ENCODE results near the gene TNRC18.

DNA sequence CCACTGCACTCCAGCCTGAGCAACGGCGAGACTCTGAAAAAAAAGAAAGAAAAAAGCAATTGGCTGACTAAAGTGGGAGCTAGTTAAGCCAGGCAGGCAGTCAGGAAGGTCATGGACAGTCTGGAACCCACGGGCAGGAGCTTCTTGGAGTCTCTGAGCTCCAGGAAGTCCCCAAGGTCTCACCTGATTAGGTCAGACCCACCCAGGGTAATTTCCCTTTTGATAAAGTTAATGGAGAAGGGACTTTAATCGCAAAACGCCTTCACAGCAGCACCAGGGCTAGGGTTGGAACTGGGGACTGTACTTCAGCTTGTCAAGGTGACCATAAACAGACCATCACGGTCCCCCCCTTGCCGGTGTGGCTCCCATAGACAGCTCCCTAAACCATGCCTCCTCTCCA lies 134.3 kb downstream of the TNRC18 start:
- TF ChIP-seq, protein P1, sequence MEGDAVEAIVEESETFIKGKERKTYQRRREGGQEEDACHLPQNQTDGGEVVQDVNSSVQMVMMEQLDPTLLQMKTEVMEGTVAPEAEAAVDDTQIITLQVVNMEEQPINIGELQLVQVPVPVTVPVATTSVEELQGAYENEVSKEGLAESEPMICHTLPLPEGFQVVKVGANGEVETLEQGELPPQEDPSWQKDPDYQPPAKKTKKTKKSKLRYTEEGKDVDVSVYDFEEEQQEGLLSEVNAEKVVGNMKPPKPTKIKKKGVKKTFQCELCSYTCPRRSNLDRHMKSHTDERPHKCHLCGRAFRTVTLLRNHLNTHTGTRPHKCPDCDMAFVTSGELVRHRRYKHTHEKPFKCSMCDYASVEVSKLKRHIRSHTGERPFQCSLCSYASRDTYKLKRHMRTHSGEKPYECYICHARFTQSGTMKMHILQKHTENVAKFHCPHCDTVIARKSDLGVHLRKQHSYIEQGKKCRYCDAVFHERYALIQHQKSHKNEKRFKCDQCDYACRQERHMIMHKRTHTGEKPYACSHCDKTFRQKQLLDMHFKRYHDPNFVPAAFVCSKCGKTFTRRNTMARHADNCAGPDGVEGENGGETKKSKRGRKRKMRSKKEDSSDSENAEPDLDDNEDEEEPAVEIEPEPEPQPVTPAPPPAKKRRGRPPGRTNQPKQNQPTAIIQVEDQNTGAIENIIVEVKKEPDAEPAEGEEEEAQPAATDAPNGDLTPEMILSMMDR (conservative IDR thresholded peaks at IDR 0.05; ENCODE audit: low read length) = no peak
- no peak for TF ChIP-seq EZH2phosphoT487 (IDR thresholded peaks at IDR 0.05; ENCODE audit: borderline replicate concordance, low read depth, low read length)
